ENCODE data around the gene COPG2. TPM values are rescaled to one million over a fixed set of nuclear protein-coding genes. Genes with fewer than 3 reads are reported as not detected.

COPG2 gene
- 15.7 TPM for total RNA-seq

GRCh38 chr7:130668258-130669084, at the start of gene COPG2:
Gene COPG2, minus strand, starts transcription at chr7:130668748. Its CDS starts 80 bp downstream, at chr7:130668668.
- peaks cover 12% of the 10 kb centered on the region for H3K4me1 ChIP-seq
- no peak for DNase-seq (ENCODE audit: extremely low spot score in 2 of 2)
- no peaks in the 10 kb centered on the region for H3K36me3 ChIP-seq
- H3K27ac ChIP-seq = peak within 1 kb of the TSS; percentile 83
- peak within 1 kb of the TSS; percentile 78 to 81 for H3K4me3 ChIP-seq
- TF ChIP-seq POLR2AphosphoS5 (IDR thresholded peaks at IDR 0.05; ENCODE audit: insufficient read depth in 1 of 2, low read depth in 1 of 2) (peak in 1 of 2 donors; percentile 67), POLR2A (IDR thresholded peaks at IDR 0.05) (no peak), CTCF (IDR thresholded peaks at IDR 0.05) (no peak)
- no peaks in the 10 kb centered on the region for H3K9me3 ChIP-seq
- no peaks in the 10 kb centered on the region for H3K27me3 ChIP-seq
- intact Hi-C loops (cut with DNase I) = no loop called here

GRCh38 chr7:130712416-130712815, 43.9 kb upstream of the COPG2 start:
- intact Hi-C loops (cut with DNase I) = no loop called here
- Histone ChIP-seq H3K4me3 (no peak overlapping the region), H3K27ac (no peak overlapping the region), H3K36me3 (no peaks in the 10 kb centered on the region), H3K9me3 (no peaks in the 10 kb centered on the region), H3K4me1 (no peaks in the 10 kb centered on the region), H3K27me3 (no peaks in the 10 kb centered on the region)
- no peak for DNase-seq (ENCODE audit: extremely low spot score in 2 of 2)
- TF ChIP-seq POLR2A (IDR thresholded peaks at IDR 0.05) (no peak), POLR2AphosphoS5 (IDR thresholded peaks at IDR 0.05; ENCODE audit: insufficient read depth in 1 of 2, low read depth in 1 of 2) (no peak), CTCF (IDR thresholded peaks at IDR 0.05) (no peak)

- Histone ChIP-seq H3K27ac (no peak overlapping the region), H3K27me3 (no peaks in the 10 kb centered on the region), H3K4me3 (no peak overlapping the region), H3K9me3 (no peaks in the 10 kb centered on the region), H3K4me1 (no peaks in the 10 kb centered on the region), H3K36me3 (no peaks in the 10 kb centered on the region)
- intact Hi-C loops (cut with DNase I) = no loop called here
- no peak for TF ChIP-seq POLR2A (IDR thresholded peaks at IDR 0.05)
- TF ChIP-seq POLR2AphosphoS5 (IDR thresholded peaks at IDR 0.05; ENCODE audit: insufficient read depth in 1 of 2, low read depth in 1 of 2) = no peak
- TF ChIP-seq CTCF (IDR thresholded peaks at IDR 0.05) = no peak
- no peak for DNase-seq (ENCODE audit: extremely low spot score in 2 of 2)
Observed at GRCh38 chr7:130708766-130709165, 40.2 kb upstream of the COPG2 start.

- TF ChIP-seq POLR2A (IDR thresholded peaks at IDR 0.05) = no peak
- TF ChIP-seq POLR2AphosphoS5 (IDR thresholded peaks at IDR 0.05; ENCODE audit: insufficient read depth in 1 of 2, low read depth in 1 of 2) = no peak
- no peak for TF ChIP-seq CTCF (IDR thresholded peaks at IDR 0.05)
- Histone ChIP-seq H3K4me1 (no peaks in the 10 kb centered on the region), H3K9me3 (no peaks in the 10 kb centered on the region), H3K36me3 (no peaks in the 10 kb centered on the region), H3K4me3 (no peak overlapping the region), H3K27me3 (no peaks in the 10 kb centered on the region), H3K27ac (no peak overlapping the region)
- intact Hi-C loops (cut with DNase I) = no loop called here
- DNase-seq (ENCODE audit: extremely low spot score in 2 of 2) = no peak
Observed at GRCh38 chr7:130708001-130708400, 39.5 kb upstream of the COPG2 start.

GRCh38 chr7:130703851-130704250, 35.3 kb upstream of the COPG2 start:
- intact Hi-C loops (cut with DNase I) = no loop called here
- Histone ChIP-seq H3K27me3 (no peaks in the 10 kb centered on the region), H3K27ac (no peak overlapping the region), H3K9me3 (no peaks in the 10 kb centered on the region), H3K4me1 (no peaks in the 10 kb centered on the region), H3K4me3 (no peak overlapping the region), H3K36me3 (no peaks in the 10 kb centered on the region)
- DNase-seq (ENCODE audit: extremely low spot score in 2 of 2) = no peak
- no peak for TF ChIP-seq POLR2A (IDR thresholded peaks at IDR 0.05)
- no peak for TF ChIP-seq POLR2AphosphoS5 (IDR thresholded peaks at IDR 0.05; ENCODE audit: insufficient read depth in 1 of 2, low read depth in 1 of 2)
- TF ChIP-seq CTCF (IDR thresholded peaks at IDR 0.05) = no peak
